PC-9 (cell line): ENCODE results near the gene KRT6C. TPM values are rescaled to one million over a fixed set of nuclear protein-coding genes. Genes with fewer than 3 reads are reported as not detected.

Experiments
- BruUV-seq: library from RNA; stranded (reverse); fragments of 400-500 nt; replicated peaks from 2 replicates; lab custom pipeline; 2021; lab: Mats Ljungman, UMichigan
- CTCF ChIA-PET: fragments of 300-600 bp; sonication (Branson Sonifier 250); formaldehyde crosslinking; loops from one replicate; lab custom pipeline; 2022; ENCODE audit warnings: antibody characterized with exemption; lab: Charles Lee
- POLR2A ChIA-PET: fragments of 300-600 bp; sonication (Branson Sonifier 250); formaldehyde crosslinking; loops from one replicate; lab custom pipeline; 2022; ENCODE audit warnings: antibody characterized with exemption; ENCODE audit not compliant: unreplicated experiment; lab: Charles Lee
- DNase-seq, 2 experiments: peaks; one replicate each; pipeline versions ENCODE4 v3.0.0 to v3.0.0-alpha.2; 2015 to 2022; ENCODE audit warnings: mixed read lengths in 1 of 2
- H2AFZ ChIP-seq: fragments of 200-600 bp; sonication (generic); 2 replicates; pipeline ENCODE4 v1.8.1; 2017; ENCODE audit warnings: antibody characterized with exemption
- H3F3A ChIP-seq: fragments of 200-600 bp; sonication (generic); 2 replicates; pipeline ENCODE4 v1.8.1; 2017; ENCODE audit warnings: antibody characterized with exemption, mild to moderate bottlenecking, low read depth; ENCODE audit not compliant: insufficient read depth
- H3K27ac ChIP-seq: fragments of 200-600 bp; sonication (generic); 2 replicates; pipeline ENCODE4 v1.6.1; 2016; ENCODE audit warnings: mixed run types
- H3K27me3 ChIP-seq: fragments of 200-600 bp; sonication (generic); 2 replicates; pipeline ENCODE4 v1.6.1; 2016; ENCODE audit warnings: low read depth, mixed run types; ENCODE audit not compliant: insufficient read depth
- H3K36me3 ChIP-seq: fragments of 200-600 bp; sonication (generic); 2 replicates; pipeline ENCODE4 v1.6.1; 2016; ENCODE audit warnings: low read depth, mixed run types
- H3K4me1 ChIP-seq: fragments of 200-600 bp; sonication (generic); replicated peaks from 2 replicates; pipeline ENCODE4 v1.6.1; 2016; ENCODE audit warnings: mixed run types; ENCODE audit not compliant: insufficient read depth
- H3K4me2 ChIP-seq: fragments of 200-600 bp; sonication (generic); 2 replicates; pipeline ENCODE4 v1.6.1; 2017; ENCODE audit warnings: mixed run types
- H3K4me3 ChIP-seq: fragments of 200-600 bp; sonication (generic); 2 replicates; pipeline ENCODE4 v1.6.1; 2016; ENCODE audit warnings: mixed run types
- H3K79me2 ChIP-seq: fragments of 200-600 bp; sonication (generic); 2 replicates; pipeline ENCODE4 v1.6.1; 2017; ENCODE audit warnings: low read depth, mixed run types
- H3K9me2 ChIP-seq: fragments of 200-600 bp; sonication (generic); 2 replicates; pipeline ENCODE4 v1.8.1; 2017; ENCODE audit warnings: mild to moderate bottlenecking; ENCODE audit not compliant: insufficient read depth
- H3K9me3 ChIP-seq: fragments of 200-600 bp; sonication (generic); 2 replicates; pipeline ENCODE4 v1.8.1; 2016; ENCODE audit warnings: low read depth; ENCODE audit not compliant: insufficient read depth
- H4K20me1 ChIP-seq: fragments of 200-600 bp; sonication (generic); 2 replicates; pipeline ENCODE4 v1.8.1; 2017; ENCODE audit not compliant: insufficient read depth
- EZH2 ChIP-seq: fragments of 200-600 bp; sonication (generic); IDR thresholded peaks from 2 replicates; pipeline ENCODE4 v1.8.0; 2017; ENCODE audit warnings: antibody characterized with exemption, low read depth
- intact Hi-C: fragments of 100-400 bp; cut with micrococcal nuclease; formaldehyde crosslinking; loops from one replicate; pipeline ENCODE4 v1.10.0; 2022; ENCODE audit not compliant: unreplicated experiment
- total RNA-seq: library from RNA; stranded (reverse); gene quantifications from 2 replicates; pipeline ENCODE4 v1.2.3, GENCODE V29; 2021
- TF ChIP-seq, protein P1 (sequence below): fragments of 200-600 bp; sonication (generic); conservative IDR thresholded peaks from 2 replicates; pipeline ENCODE4 v1.6.1; 2017; ENCODE audit warnings: mixed run types, antibody characterized with exemption, mild to moderate bottlenecking, moderate library complexity

KRT6C gene
- total RNA-seq, 1 experiment from 2014 or later: not detected

GRCh38 chr12:52425466-52425865, 48.1 kb downstream of the KRT6C start:
- DNase-seq: no peak
- Histone ChIP-seq H3K4me1 (no peaks in the 10 kb centered on the region), H3K4me2 (no peak overlapping the region), H4K20me1 (no peaks in the 10 kb centered on the region), H3K27me3 (no peaks in the 10 kb centered on the region), H3K4me3 (no peak overlapping the region), H3K36me3 (no peaks in the 10 kb centered on the region), H3K79me2 (no peaks in the 10 kb centered on the region), H3K9me3 (no peaks in the 10 kb centered on the region), H3F3A (no peaks in the 10 kb centered on the region), H2AFZ (no peak overlapping the region), H3K27ac (no peak overlapping the region), H3K9me2 (no peaks in the 10 kb centered on the region)
- intact Hi-C loops: no loop called here
- no TSS peak for BruUV-seq
- POLR2A ChIA-PET: no interaction called here
- CTCF ChIA-PET: interaction anchor here (0.7 kb wide), 1 partner anchor 10 kb away, joined by 3 read pairs; no protein-coding TSS in a partner anchor
- TF ChIP-seq, protein P1, sequence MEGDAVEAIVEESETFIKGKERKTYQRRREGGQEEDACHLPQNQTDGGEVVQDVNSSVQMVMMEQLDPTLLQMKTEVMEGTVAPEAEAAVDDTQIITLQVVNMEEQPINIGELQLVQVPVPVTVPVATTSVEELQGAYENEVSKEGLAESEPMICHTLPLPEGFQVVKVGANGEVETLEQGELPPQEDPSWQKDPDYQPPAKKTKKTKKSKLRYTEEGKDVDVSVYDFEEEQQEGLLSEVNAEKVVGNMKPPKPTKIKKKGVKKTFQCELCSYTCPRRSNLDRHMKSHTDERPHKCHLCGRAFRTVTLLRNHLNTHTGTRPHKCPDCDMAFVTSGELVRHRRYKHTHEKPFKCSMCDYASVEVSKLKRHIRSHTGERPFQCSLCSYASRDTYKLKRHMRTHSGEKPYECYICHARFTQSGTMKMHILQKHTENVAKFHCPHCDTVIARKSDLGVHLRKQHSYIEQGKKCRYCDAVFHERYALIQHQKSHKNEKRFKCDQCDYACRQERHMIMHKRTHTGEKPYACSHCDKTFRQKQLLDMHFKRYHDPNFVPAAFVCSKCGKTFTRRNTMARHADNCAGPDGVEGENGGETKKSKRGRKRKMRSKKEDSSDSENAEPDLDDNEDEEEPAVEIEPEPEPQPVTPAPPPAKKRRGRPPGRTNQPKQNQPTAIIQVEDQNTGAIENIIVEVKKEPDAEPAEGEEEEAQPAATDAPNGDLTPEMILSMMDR: no peak
- no peak for TF ChIP-seq EZH2

GRCh38 chr12:52423661-52424500, 49.7 kb downstream of the KRT6C start:
- CTCF ChIA-PET: interaction anchor here (0.6 kb wide), 1 partner anchor 17 kb away, joined by 4 read pairs; the partner anchor contains the start of gene KRT82
- no peaks in the 10 kb centered on the region for H3K9me3 ChIP-seq
- H3K36me3 ChIP-seq: no peaks in the 10 kb centered on the region
- no peaks in the 10 kb centered on the region for H3K9me2 ChIP-seq
- H3K4me2 ChIP-seq: no peak overlapping the region
- H3K79me2 ChIP-seq: no peaks in the 10 kb centered on the region
- H2AFZ ChIP-seq: no peak overlapping the region
- H4K20me1 ChIP-seq: no peaks in the 10 kb centered on the region
- peak in 1 of 2 experiments; percentile 55 for DNase-seq
- H3K4me3 ChIP-seq: no peak overlapping the region
- no TSS peak for BruUV-seq
- H3F3A ChIP-seq: no peaks in the 10 kb centered on the region
- H3K4me1 ChIP-seq: no peaks in the 10 kb centered on the region
- no peaks in the 10 kb centered on the region for H3K27me3 ChIP-seq
- intact Hi-C loops: no loop called here
- H3K27ac ChIP-seq: no peak overlapping the region
- POLR2A ChIA-PET: interaction anchor here (0.6 kb wide), 1 partner anchor 1051 kb away, joined by 6 read pairs; no protein-coding TSS in a partner anchor
- no peak for TF ChIP-seq EZH2
- TF ChIP-seq, protein P1: no peak

DNA sequence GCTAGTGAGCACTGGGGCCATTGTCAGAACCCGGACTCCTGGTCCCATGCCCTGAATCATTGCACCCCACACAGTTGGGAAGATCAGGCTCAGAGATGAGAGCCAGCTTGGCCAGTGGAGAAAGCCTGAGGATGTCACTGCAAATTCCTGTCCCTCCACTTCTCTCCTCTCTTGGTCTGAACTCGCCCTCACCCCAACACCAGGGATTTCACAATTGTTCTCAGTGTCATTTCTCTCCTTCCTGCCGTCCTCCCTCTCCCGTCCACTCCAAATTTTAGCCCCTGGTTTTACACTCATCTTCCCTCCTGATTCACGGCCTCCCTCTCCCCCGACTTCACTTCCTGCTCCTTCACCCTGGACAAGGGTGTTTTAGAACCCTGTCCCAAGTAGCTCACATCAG, 50.6 kb downstream of the KRT6C start:
- intact Hi-C loops: no loop called here
- H3K9me3 ChIP-seq: no peaks in the 10 kb centered on the region
- no peak overlapping the region for H3K27ac ChIP-seq
- no peak overlapping the region for H3K4me3 ChIP-seq
- ChIA-PET POLR2A (no interaction called here), CTCF (interaction anchor here (0.6 kb wide), 1 partner anchor 17 kb away, joined by 4 read pairs; the partner anchor contains the start of gene KRT82)
- H2AFZ ChIP-seq: no peak overlapping the region
- H4K20me1 ChIP-seq: no peaks in the 10 kb centered on the region
- no peak for TF ChIP-seq EZH2
- TF ChIP-seq, protein P1: no peak
- H3K4me2 ChIP-seq: no peak overlapping the region
- H3K36me3 ChIP-seq: no peaks in the 10 kb centered on the region
- H3K79me2 ChIP-seq: no peaks in the 10 kb centered on the region
- no peaks in the 10 kb centered on the region for H3F3A ChIP-seq
- H3K4me1 ChIP-seq: no peaks in the 10 kb centered on the region
- H3K9me2 ChIP-seq: no peaks in the 10 kb centered on the region
- DNase-seq: no peak
- no peaks in the 10 kb centered on the region for H3K27me3 ChIP-seq
- BruUV-seq: no TSS peak
